Measurements from ENCODE around the gene SMARCA2.
A peak's percentile ranks its signal among the peaks of the same experiment; 100 is the strongest.

Gene SMARCA2

DNA sequence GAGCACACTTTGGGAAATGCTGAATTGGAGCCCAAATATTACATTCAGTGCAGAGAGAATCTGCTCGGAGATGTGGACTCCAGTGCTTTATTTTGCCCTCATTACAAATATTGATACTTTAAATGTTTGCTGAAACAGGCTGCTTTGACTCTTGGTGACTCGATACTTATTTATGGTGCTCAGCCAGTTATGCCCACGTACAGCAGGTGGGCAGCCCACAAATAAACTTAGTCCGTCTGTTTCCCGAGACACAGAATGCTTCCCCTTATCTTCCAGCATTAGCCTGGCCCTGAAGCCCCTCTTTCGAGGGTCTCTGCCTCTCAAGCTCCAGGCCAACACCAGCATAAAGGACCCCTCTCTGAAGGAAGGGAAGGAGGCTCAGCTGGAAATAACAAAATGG, 158.7 kb downstream of the SMARCA2 start:
- FAIRE-seq (no peak), DNase-seq (ENCODE audit: insufficient read length, low spot score) (no peak)
- TF ChIP-seq POLR2A (IDR thresholded peaks at IDR 0.05; ENCODE audit: low read depth, low read length) = no peak
- TF ChIP-seq POU2F2 (IDR thresholded peaks at IDR 0.05; ENCODE audit: low read depth, low read length) = no peak
- no peak for TF ChIP-seq PAX5 (IDR thresholded peaks at IDR 0.05; ENCODE audit: insufficient read depth, low read length, severe bottlenecking)
- TF ChIP-seq TAF1 (IDR thresholded peaks at IDR 0.05; ENCODE audit: low read depth, low read length) = no peak
- no peak for TF ChIP-seq POLR2AphosphoS5 (IDR thresholded peaks at IDR 0.05; ENCODE audit: low read depth, low read length)
- no peak for TF ChIP-seq SPI1 (IDR thresholded peaks at IDR 0.05; ENCODE audit: low read depth, low read length)

DNA sequence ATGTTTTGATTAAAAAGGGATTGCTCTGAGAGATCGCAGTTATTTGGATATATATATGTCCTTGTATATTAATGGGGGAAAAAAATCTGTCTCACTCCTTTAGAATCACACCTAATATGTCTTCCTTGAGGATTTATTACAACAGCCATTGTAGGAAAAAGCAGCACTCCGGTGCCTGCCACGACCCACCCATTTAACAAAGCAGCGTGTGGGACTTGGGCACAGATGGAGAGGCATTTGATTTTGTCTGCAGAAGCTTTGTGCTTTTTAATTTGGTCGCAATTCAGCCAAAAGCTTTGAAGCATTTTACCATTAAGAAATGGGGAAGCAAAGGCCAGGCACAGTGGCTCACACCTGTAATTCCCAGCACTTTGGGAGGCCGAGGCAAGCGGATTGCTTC, 159.2 kb downstream of the SMARCA2 start:
- TF ChIP-seq SPI1 (IDR thresholded peaks at IDR 0.05; ENCODE audit: low read depth, low read length) (no peak), POU2F2 (IDR thresholded peaks at IDR 0.05; ENCODE audit: low read depth, low read length) (no peak), POLR2AphosphoS5 (IDR thresholded peaks at IDR 0.05; ENCODE audit: low read depth, low read length) (no peak), PAX5 (IDR thresholded peaks at IDR 0.05; ENCODE audit: insufficient read depth, low read length, severe bottlenecking) (no peak), TAF1 (IDR thresholded peaks at IDR 0.05; ENCODE audit: low read depth, low read length) (no peak), POLR2A (IDR thresholded peaks at IDR 0.05; ENCODE audit: low read depth, low read length) (no peak)
- no peak for FAIRE-seq
- no peak for DNase-seq (ENCODE audit: insufficient read length, low spot score)

DNA sequence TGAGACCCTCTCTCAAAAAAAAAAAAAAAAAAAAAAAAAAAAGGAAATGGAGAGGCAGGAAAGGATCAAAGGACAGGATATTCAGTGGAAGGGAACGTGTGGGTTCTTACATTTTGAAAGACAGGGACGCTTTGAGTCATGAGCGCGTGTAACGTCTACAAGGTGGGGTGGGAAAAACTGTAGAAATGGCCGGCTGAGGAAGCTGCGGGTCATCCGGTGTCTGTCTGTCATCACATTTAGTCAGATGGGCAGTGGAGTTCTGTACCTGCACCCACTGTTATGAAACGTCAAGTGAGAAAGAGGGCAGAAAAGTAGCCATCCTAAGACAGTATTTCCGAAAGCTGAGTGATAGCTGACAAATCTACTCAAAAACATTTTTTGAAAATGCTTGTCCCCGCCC, 159.8 kb downstream of the SMARCA2 start:
- FAIRE-seq (no peak), DNase-seq (ENCODE audit: insufficient read length, low spot score) (no peak)
- TF ChIP-seq TAF1 (IDR thresholded peaks at IDR 0.05; ENCODE audit: low read depth, low read length) = no peak
- no peak for TF ChIP-seq PAX5 (IDR thresholded peaks at IDR 0.05; ENCODE audit: insufficient read depth, low read length, severe bottlenecking)
- no peak for TF ChIP-seq POU2F2 (IDR thresholded peaks at IDR 0.05; ENCODE audit: low read depth, low read length)
- TF ChIP-seq SPI1 (IDR thresholded peaks at IDR 0.05; ENCODE audit: low read depth, low read length) = no peak
- no peak for TF ChIP-seq POLR2A (IDR thresholded peaks at IDR 0.05; ENCODE audit: low read depth, low read length)
- TF ChIP-seq POLR2AphosphoS5 (IDR thresholded peaks at IDR 0.05; ENCODE audit: low read depth, low read length) = no peak

DNA sequence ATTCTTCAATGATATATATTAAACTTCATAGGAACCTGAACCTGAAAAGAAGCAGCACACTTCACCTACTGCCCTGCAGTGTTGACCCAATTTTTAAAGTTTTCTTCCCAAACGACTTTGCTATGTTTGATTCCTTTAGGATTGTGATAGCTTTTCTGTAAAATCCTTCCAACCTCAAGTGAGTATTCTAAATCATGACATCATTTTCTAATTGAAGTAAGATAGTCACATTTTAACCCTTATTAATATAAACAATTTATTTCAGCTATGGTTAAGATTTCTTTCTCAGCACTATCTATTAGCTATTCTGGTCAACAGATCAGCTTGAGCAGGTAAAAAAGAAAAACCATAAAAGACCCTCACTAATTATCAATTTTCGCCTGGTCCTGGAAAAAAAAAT, 162.0 kb downstream of the SMARCA2 start:
- FAIRE-seq (no peak), DNase-seq (ENCODE audit: insufficient read length, low spot score) (no peak)
- TF ChIP-seq PAX5 (IDR thresholded peaks at IDR 0.05; ENCODE audit: insufficient read depth, low read length, severe bottlenecking) (no peak), TAF1 (IDR thresholded peaks at IDR 0.05; ENCODE audit: low read depth, low read length) (no peak), POU2F2 (IDR thresholded peaks at IDR 0.05; ENCODE audit: low read depth, low read length) (no peak), POLR2AphosphoS5 (IDR thresholded peaks at IDR 0.05; ENCODE audit: low read depth, low read length) (no peak), SPI1 (IDR thresholded peaks at IDR 0.05; ENCODE audit: low read depth, low read length) (no peak), POLR2A (IDR thresholded peaks at IDR 0.05; ENCODE audit: low read depth, low read length) (no peak)

GRCh38 chr9:2178034-2178734, 163.0 kb downstream of the SMARCA2 start:
- no peak for DNase-seq (ENCODE audit: insufficient read length, low spot score)
- no peak for TF ChIP-seq TAF1 (IDR thresholded peaks at IDR 0.05; ENCODE audit: low read depth, low read length)
- TF ChIP-seq POLR2AphosphoS5 (IDR thresholded peaks at IDR 0.05; ENCODE audit: low read depth, low read length) = 0 out of 2 replicates have a peak, but pooled peaks have one; percentile 6
- peak; percentile 86 for FAIRE-seq

DNA sequence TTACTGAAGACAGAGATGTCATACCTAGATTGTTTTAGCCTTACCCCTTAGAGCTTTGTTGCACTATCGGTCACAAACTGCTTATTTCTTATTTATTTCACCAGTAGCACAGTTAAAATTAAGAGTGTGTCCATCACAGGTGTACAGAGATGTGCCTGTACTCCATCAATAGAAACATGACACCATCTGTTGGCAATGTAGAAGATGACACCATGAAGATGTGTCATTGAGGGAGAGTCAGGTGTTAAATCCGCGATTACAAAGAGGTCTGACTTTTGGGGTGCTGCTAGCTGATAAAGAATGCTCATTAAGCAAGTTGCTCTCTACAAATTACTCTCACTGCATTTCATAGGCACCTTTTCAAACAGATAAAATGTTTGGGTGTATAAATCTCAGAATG, 164.4 kb downstream of the SMARCA2 start:
- peak; percentile 50 for FAIRE-seq
- no peak for DNase-seq (ENCODE audit: insufficient read length, low spot score)
- TF ChIP-seq POLR2A (IDR thresholded peaks at IDR 0.05; ENCODE audit: low read depth, low read length) (peak; percentile 43; the same call in 1 of the 2 replicates), PAX5 (IDR thresholded peaks at IDR 0.05; ENCODE audit: insufficient read depth, low read length, severe bottlenecking) (no peak), SPI1 (IDR thresholded peaks at IDR 0.05; ENCODE audit: low read depth, low read length) (no peak)

GRCh38 chr9:2180154-2180553, 165.0 kb downstream of the SMARCA2 start:
- no peak for DNase-seq (ENCODE audit: insufficient read length, low spot score)
- no peak for FAIRE-seq
- TF ChIP-seq POLR2A (IDR thresholded peaks at IDR 0.05; ENCODE audit: low read depth, low read length) (no peak), POLR2AphosphoS5 (IDR thresholded peaks at IDR 0.05; ENCODE audit: low read depth, low read length) (no peak), PAX5 (IDR thresholded peaks at IDR 0.05; ENCODE audit: insufficient read depth, low read length, severe bottlenecking) (no peak), SPI1 (IDR thresholded peaks at IDR 0.05; ENCODE audit: low read depth, low read length) (no peak), POU2F2 (IDR thresholded peaks at IDR 0.05; ENCODE audit: low read depth, low read length) (no peak), TAF1 (IDR thresholded peaks at IDR 0.05; ENCODE audit: low read depth, low read length) (no peak)

- DNase-seq (ENCODE audit: insufficient read length, low spot score) (no peak), FAIRE-seq (no peak)
- TF ChIP-seq PAX5 (IDR thresholded peaks at IDR 0.05; ENCODE audit: insufficient read depth, low read length, severe bottlenecking) = no peak
- no peak for TF ChIP-seq TAF1 (IDR thresholded peaks at IDR 0.05; ENCODE audit: low read depth, low read length)
- no peak for TF ChIP-seq POLR2AphosphoS5 (IDR thresholded peaks at IDR 0.05; ENCODE audit: low read depth, low read length)
- no peak for TF ChIP-seq POU2F2 (IDR thresholded peaks at IDR 0.05; ENCODE audit: low read depth, low read length)
These were observed 165.6 kb downstream of the SMARCA2 start for GRCh38 chr9:2180704-2181103.

DNA sequence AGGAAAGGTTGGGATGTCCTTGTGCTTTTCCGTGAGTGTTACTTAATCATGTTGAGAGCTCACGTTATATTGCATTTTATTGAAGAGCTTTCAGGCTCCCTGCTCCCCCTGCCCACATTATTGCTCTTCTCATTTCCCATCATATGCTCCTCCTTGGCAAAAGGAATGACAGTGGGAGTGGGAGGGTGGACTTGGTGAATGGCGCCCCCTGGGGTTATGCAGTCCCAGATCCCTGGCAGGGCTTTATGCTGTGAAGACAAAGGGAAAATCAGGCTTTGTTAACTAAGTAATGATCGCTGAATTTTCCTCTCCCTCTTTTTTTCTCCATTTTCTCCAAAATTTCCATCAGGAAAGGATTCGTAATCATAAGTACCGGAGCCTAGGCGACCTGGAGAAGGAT, 166.6 kb downstream of the SMARCA2 start:
- TF ChIP-seq POLR2AphosphoS5 (IDR thresholded peaks at IDR 0.05; ENCODE audit: low read depth, low read length) = peak; percentile 28; the same call in 1 of the 2 replicates
- TF ChIP-seq POU2F2 (IDR thresholded peaks at IDR 0.05; ENCODE audit: low read depth, low read length) = no peak
- FAIRE-seq = no peak
- no peak for DNase-seq (ENCODE audit: insufficient read length, low spot score)

DNA sequence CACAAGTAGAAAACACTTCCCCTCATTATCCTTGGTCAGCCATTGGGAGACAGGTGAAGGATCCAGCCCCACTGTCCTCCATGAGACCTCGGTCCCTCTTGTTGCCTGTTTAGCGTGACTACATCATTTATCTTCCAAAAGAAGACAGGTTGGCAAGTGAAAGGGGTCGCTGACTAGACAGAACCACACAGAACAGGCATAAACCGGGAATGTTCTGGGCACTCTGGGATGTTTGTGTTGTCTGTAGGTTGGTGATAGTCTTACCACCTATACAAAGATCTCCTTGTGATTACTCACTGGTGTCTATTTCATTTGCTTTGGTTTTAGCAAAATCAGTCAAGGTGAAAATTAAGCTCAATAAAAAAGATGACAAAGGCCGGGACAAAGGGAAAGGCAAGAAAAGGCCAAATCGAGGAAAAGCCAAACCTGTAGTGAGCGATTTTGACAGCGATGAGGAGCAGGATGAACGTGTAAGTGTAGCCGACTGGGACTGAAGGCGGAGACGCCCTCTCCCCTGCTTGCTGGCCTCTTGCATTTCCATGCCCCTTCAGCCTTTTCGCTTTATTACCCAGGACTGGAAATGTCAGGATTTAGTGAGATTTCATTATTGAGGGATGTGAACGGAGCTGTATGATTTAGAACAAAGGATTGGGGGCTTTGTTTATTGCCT, 175.9 kb downstream of the SMARCA2 start:
- no peak for TF ChIP-seq SPI1 (IDR thresholded peaks at IDR 0.05; ENCODE audit: low read depth, low read length)
- no peak for TF ChIP-seq POU2F2 (IDR thresholded peaks at IDR 0.05; ENCODE audit: low read depth, low read length)
- no peak for TF ChIP-seq POLR2A (IDR thresholded peaks at IDR 0.05; ENCODE audit: low read depth, low read length)
- TF ChIP-seq TAF1 (IDR thresholded peaks at IDR 0.05; ENCODE audit: low read depth, low read length) = no peak
- no peak for TF ChIP-seq PAX5 (IDR thresholded peaks at IDR 0.05; ENCODE audit: insufficient read depth, low read length, severe bottlenecking)
- no peak for TF ChIP-seq POLR2AphosphoS5 (IDR thresholded peaks at IDR 0.05; ENCODE audit: low read depth, low read length)
- no peak for DNase-seq (ENCODE audit: insufficient read length, low spot score)
- peak; percentile 5 for FAIRE-seq

Measured in GM12891 (cell line).